GM12891 (cell line): Measurements from ENCODE around the gene SMIM44.

Source experiments
- POLR2A ChIP-seq: IDR thresholded peaks from 2 replicates; pipeline ENCODE4 v1.6.1; 2011; ENCODE audit warnings: low read depth, low read length, control low read depth
- POLR2AphosphoS5 ChIP-seq: IDR thresholded peaks from 2 replicates; pipeline ENCODE4 v1.6.1; 2011; ENCODE audit warnings: low read depth, low read length, control low read depth
- TAF1 ChIP-seq: IDR thresholded peaks from 2 replicates; pipeline ENCODE4 v1.6.1; 2011; ENCODE audit warnings: low read depth, low read length, control low read depth

GRCh38 chr19:3508771-3509535, 25.7 kb upstream of the SMIM44 start:
- TF ChIP-seq POLR2AphosphoS5 (no peak), POLR2A (no peak), TAF1 (no peak)
